ENCODE results near the gene FURIN.

FURIN gene

GRCh38 chr15:90911906-90912769 is 43.8 kb downstream of the FURIN start:
- no peak for TF ChIP-seq CTCF (IDR thresholded peaks at IDR 0.05; ENCODE audit: insufficient read depth, low read length, poor library complexity, severe bottlenecking)
- DNase-seq (ENCODE audit: extremely low read depth, insufficient read length), result no peak
- no peak overlapping the region for H3K4me3 ChIP-seq (replicated peaks; ENCODE audit: low read depth, low read length)
- H3K36me3 ChIP-seq (ENCODE audit: control insufficient read depth, insufficient read depth, low read length), result peaks cover 65% of the 10 kb centered on the region
- no peaks in the 10 kb centered on the region for H3K27me3 ChIP-seq (replicated peaks; ENCODE audit: control insufficient read depth, insufficient read depth, low read length)

- no peak overlapping the region for H3K4me3 ChIP-seq (replicated peaks; ENCODE audit: low read depth, low read length)
- H3K27me3 ChIP-seq (replicated peaks; ENCODE audit: control insufficient read depth, insufficient read depth, low read length), result no peaks in the 10 kb centered on the region
- no peak for DNase-seq (ENCODE audit: extremely low read depth, insufficient read length)
- no peak for TF ChIP-seq CTCF (IDR thresholded peaks at IDR 0.05; ENCODE audit: insufficient read depth, low read length, poor library complexity, severe bottlenecking)
- H3K36me3 ChIP-seq (ENCODE audit: control insufficient read depth, insufficient read depth, low read length), result peaks cover 64% of the 10 kb centered on the region
Measured at GRCh38 chr15:90912770-90913075, 44.3 kb downstream of the FURIN start.

GRCh38 chr15:90913398-90913944 is 45.1 kb downstream of the FURIN start:
- no peaks in the 10 kb centered on the region for H3K27me3 ChIP-seq (replicated peaks; ENCODE audit: control insufficient read depth, insufficient read depth, low read length)
- H3K4me3 ChIP-seq (replicated peaks; ENCODE audit: low read depth, low read length), result no peak overlapping the region
- peaks cover 67% of the 10 kb centered on the region for H3K36me3 ChIP-seq (ENCODE audit: control insufficient read depth, insufficient read depth, low read length)
- no peak for DNase-seq (ENCODE audit: extremely low read depth, insufficient read length)
- no peak for TF ChIP-seq CTCF (IDR thresholded peaks at IDR 0.05; ENCODE audit: insufficient read depth, low read length, poor library complexity, severe bottlenecking)

GRCh38 chr15:90914305-90915080 is 46.1 kb downstream of the FURIN start:
- Histone ChIP-seq H3K36me3 (ENCODE audit: control insufficient read depth, insufficient read depth, low read length) (peaks cover 63% of the 10 kb centered on the region), H3K4me3 (replicated peaks; ENCODE audit: low read depth, low read length) (no peak overlapping the region), H3K27me3 (replicated peaks; ENCODE audit: control insufficient read depth, insufficient read depth, low read length) (no peaks in the 10 kb centered on the region)
- no peak for TF ChIP-seq CTCF (IDR thresholded peaks at IDR 0.05; ENCODE audit: insufficient read depth, low read length, poor library complexity, severe bottlenecking)
- DNase-seq (ENCODE audit: extremely low read depth, insufficient read length), result no peak

- DNase-seq (ENCODE audit: extremely low read depth, insufficient read length), result no peak
- TF ChIP-seq CTCF (IDR thresholded peaks at IDR 0.05; ENCODE audit: insufficient read depth, low read length, poor library complexity, severe bottlenecking), result no peak
- H3K36me3 ChIP-seq (ENCODE audit: control insufficient read depth, insufficient read depth, low read length), result peaks cover 68% of the 10 kb centered on the region
- H3K4me3 ChIP-seq (replicated peaks; ENCODE audit: low read depth, low read length), result no peak overlapping the region
- H3K27me3 ChIP-seq (replicated peaks; ENCODE audit: control insufficient read depth, insufficient read depth, low read length), result no peaks in the 10 kb centered on the region
Measured at GRCh38 chr15:90915216-90915807, 46.9 kb downstream of the FURIN start.

Data from GM06990 (cell line).